Large intestine (tissue), 3 donors: ENCODE results near the gene MS4A1. TPM values are rescaled to one million over a fixed set of nuclear protein-coding genes. Genes with fewer than 3 reads are reported as not detected.

Experiments
- DNase-seq, 2 donors: peaks; one replicate each; pipeline versions ENCODE4 v3.0.0 to v3.0.0-alpha.2; 2013
- H3K27ac ChIP-seq: one replicate; pipeline ENCODE4 v1.5.1; 2013; ENCODE audit warnings: low read length
- H3K27me3 ChIP-seq: 2 replicates; pipeline ENCODE4 v1.6.1; 2013; ENCODE audit warnings: low read length; ENCODE audit not compliant: control insufficient read depth, insufficient read depth
- H3K36me3 ChIP-seq: 2 replicates; pipeline ENCODE4 v1.6.1; 2013; ENCODE audit warnings: low read length; ENCODE audit not compliant: control insufficient read depth, insufficient read depth
- H3K4me1 ChIP-seq: one replicate; pipeline ENCODE4 v1.6.1; 2013; ENCODE audit warnings: low read length; ENCODE audit not compliant: control insufficient read depth, insufficient read depth
- H3K4me3 ChIP-seq: one replicate; pipeline ENCODE4 v1.5.1; 2013; ENCODE audit warnings: low read length
- H3K9me3 ChIP-seq: one replicate; pipeline ENCODE4 v1.6.1; 2013; ENCODE audit warnings: mild to moderate bottlenecking, low read depth, low read length, moderate library complexity; ENCODE audit not compliant: control insufficient read depth
- WGBS: methylation state at CpG from one replicate; pipeline ENCODE4 v1.1.5; 2013; ENCODE audit warnings: low lambda C conversion rate; ENCODE audit not compliant: insufficient coverage; 5-methylcytosine and 5-hydroxymethylcytosine counted together
- polyA plus RNA-seq: library from polyadenylated mRNA; unstranded; fragments of 120-200 nt; gene quantifications from one replicate; pipeline ENCODE4 v1.2.1, GENCODE V29; 2013

MS4A1 gene
- polyA plus RNA-seq, 1 donor = 0.67 TPM

GRCh38 chr11:60457576-60457975 lies 1.9 kb downstream of the MS4A1 start:
- no peaks in the 10 kb centered on the region for H3K4me1 ChIP-seq
- no peaks in the 10 kb centered on the region for H3K36me3 ChIP-seq
- no peak for DNase-seq
- H3K9me3 ChIP-seq = no peaks in the 10 kb centered on the region
- WGBS = 83% methylated on average over 1 of the region's 3 CpGs
- H3K27me3 ChIP-seq = no peaks in the 10 kb centered on the region
- H3K4me3 ChIP-seq = no peak overlapping the region
- H3K27ac ChIP-seq = no peak overlapping the region

DNA sequence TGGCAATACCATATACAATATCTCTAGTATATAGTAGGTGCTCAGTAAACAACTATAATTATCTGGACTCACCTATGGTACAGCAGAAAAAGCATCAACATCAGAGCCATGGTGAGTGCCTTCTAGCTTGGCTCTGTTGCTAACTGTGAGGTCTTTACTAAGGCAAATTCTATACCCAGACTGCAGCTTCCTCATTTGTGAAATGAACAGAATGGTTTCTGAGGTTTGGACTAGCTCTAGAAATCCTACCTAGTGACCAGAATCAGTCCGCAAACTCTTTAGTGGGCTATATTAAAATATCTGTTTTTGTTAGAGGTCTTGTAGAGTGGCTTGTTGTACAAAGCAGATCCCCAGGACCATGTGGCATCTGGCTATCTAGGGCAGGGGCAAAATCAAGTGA lies 3.7 kb downstream of the MS4A1 start:
- no peak for DNase-seq
- Histone ChIP-seq H3K36me3 (no peaks in the 10 kb centered on the region), H3K4me3 (no peak overlapping the region), H3K9me3 (no peaks in the 10 kb centered on the region), H3K27ac (no peak overlapping the region), H3K27me3 (no peaks in the 10 kb centered on the region), H3K4me1 (no peaks in the 10 kb centered on the region)
- no CpG with 5 or more reads among the region's 1 CpG for WGBS

DNA sequence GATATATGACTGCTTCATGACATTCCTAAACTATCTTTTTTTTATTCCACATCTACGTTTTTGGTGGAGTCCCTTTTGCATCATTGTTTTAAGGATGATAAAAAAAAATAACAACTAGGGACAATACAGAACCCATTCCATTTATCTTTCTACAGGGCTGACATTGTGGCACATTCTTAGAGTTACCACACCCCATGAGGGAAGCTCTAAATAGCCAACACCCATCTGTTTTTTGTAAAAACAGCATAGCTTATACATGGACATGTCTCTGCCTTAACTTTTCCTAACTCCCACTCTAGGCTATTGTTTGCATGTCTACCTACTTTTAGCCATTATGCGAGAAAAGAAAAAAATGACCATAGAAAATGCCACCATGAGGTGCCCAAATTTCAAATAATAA lies 13.2 kb downstream of the MS4A1 start:
- 83% methylated on average over 2 of the region's 2 CpGs for WGBS
- Histone ChIP-seq H3K4me3 (no peak overlapping the region), H3K36me3 (no peaks in the 10 kb centered on the region), H3K9me3 (no peaks in the 10 kb centered on the region), H3K4me1 (no peaks in the 10 kb centered on the region), H3K27ac (no peak overlapping the region), H3K27me3 (no peaks in the 10 kb centered on the region)
- DNase-seq = no peak

GRCh38 chr11:60469723-60470122 lies 14.1 kb downstream of the MS4A1 start:
- H3K9me3 ChIP-seq = no peaks in the 10 kb centered on the region
- no peaks in the 10 kb centered on the region for H3K36me3 ChIP-seq
- no peak overlapping the region for H3K4me3 ChIP-seq
- H3K27me3 ChIP-seq = no peaks in the 10 kb centered on the region
- DNase-seq = no peak
- WGBS = 88% methylated on average over 1 of the region's 2 CpGs
- no peak overlapping the region for H3K27ac ChIP-seq
- no peaks in the 10 kb centered on the region for H3K4me1 ChIP-seq

DNA sequence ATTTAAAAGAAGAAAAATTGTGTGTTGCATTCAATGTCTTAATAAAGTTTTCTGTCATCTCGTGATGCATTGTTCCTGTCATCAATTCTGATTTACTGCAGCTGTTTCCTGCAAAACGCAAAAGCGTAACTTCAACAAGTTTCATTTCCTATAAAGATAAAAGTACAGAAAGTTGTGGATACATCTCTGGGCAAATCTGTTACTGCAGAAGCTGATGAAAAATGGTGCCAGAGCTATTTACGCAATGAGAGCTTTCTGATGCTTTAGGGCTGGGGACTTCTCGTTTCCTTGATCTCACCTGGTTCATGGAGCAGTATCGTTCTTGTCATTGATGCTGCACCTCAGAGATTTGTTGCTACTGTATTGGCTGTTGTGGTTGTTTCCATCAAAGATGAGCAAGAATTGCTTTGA lies 21.4 kb downstream of the MS4A1 start:
- Histone ChIP-seq H3K4me3 (no peak overlapping the region), H3K4me1 (no peaks in the 10 kb centered on the region), H3K36me3 (no peaks in the 10 kb centered on the region), H3K27me3 (no peaks in the 10 kb centered on the region), H3K27ac (no peak overlapping the region), H3K9me3 (no peaks in the 10 kb centered on the region)
- 100% methylated on average over 2 of the region's 6 CpGs for WGBS
- DNase-seq = no peak

DNA sequence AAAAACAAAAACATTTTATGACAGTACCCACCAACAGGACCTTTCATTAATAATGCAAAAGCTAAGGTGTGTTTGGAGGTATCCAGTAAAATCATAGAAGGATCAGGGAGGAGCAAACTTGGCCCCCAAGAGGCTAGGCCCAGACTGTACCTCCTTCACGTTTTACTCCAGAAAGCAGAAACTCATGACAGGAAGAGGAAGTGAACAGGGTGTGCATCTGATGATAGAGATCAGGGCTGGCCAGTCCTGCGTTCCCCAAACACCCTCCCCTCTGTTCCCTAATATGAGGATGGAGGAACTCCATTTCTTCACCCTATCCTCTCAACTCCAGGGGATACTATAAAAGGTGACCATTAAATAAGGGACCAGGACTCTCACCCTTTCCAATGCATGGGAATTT lies 26.7 kb downstream of the MS4A1 start:
- Histone ChIP-seq H3K4me1 (no peaks in the 10 kb centered on the region), H3K27ac (no peak overlapping the region), H3K27me3 (no peaks in the 10 kb centered on the region), H3K36me3 (no peaks in the 10 kb centered on the region), H3K4me3 (no peak overlapping the region), H3K9me3 (no peaks in the 10 kb centered on the region)
- WGBS = no CpG with 5 or more reads among the region's 2 CpGs
- no peak for DNase-seq

GRCh38 chr11:60485987-60486386 lies 30.3 kb downstream of the MS4A1 start:
- Histone ChIP-seq H3K4me3 (no peak overlapping the region), H3K27ac (no peak overlapping the region), H3K4me1 (no peaks in the 10 kb centered on the region), H3K9me3 (peaks cover 4% of the 10 kb centered on the region), H3K36me3 (no peaks in the 10 kb centered on the region), H3K27me3 (no peaks in the 10 kb centered on the region)
- peak; percentile 5 to 17 for DNase-seq
- WGBS = 83% methylated on average over 1 of the region's 5 CpGs

DNA sequence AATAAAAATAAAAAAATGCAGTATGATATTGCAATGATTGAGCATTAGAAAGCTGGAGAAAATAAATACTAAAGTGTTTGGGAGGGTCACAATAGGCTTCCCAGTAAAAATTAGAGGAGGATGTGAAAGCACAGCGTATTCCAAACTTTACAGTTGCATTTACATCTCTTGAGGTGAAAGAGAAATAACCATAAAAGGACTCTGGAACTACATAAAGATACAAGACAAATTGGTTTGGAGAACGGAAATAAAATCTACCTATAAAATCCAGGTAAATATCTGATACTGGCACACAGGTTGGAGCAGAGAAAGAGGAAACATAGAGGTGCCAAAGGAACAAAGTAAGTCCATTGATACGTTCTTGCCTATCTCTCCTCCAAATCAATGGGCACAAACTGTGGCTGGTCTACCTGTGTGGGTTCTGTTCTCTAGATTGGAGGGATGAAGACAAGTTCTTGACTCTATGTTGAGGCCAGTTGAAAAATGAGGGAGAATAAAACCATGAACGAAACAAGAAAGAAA lies 36.9 kb downstream of the MS4A1 start, which contains the start of gene MS4A12:
Gene MS4A12 (plus strand): TSS at position 291 of the 522 bp plus-strand sequence. CDS start 4,541 bp downstream, outside the sequence.
- Histone ChIP-seq H3K27me3 (no peaks in the 10 kb centered on the region), H3K36me3 (no peaks in the 10 kb centered on the region), H3K27ac (no peak within 1 kb of the TSS), H3K4me1 (no peaks in the 10 kb centered on the region), H3K4me3 (no peak within 1 kb of the TSS), H3K9me3 (peaks cover 4% of the 10 kb centered on the region)
- DNase-seq = no peak
- WGBS = 100% methylated on average over 2 of the region's 4 CpGs

DNA sequence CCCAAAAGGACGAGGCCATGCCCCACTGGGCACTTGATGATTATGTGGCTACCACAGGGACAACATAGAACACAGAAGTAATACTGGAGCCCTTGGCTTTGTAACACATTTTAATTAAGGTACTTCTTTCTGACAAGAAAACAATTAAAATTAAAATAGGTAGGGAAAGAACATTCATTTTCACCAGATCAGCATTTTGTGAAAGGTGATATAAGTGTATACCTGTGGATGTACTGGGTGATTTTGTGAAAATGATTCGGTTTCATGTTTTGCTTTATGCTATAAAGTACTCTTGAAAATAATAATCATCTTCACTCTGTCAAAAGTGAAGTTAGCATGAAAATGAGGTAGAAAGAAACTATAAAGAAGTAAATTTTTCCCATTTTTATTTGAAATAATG lies 37.8 kb downstream of the MS4A1 start:
- Histone ChIP-seq H3K27me3 (no peaks in the 10 kb centered on the region), H3K4me1 (no peaks in the 10 kb centered on the region), H3K9me3 (peaks cover 4% of the 10 kb centered on the region), H3K36me3 (no peaks in the 10 kb centered on the region), H3K27ac (no peak overlapping the region), H3K4me3 (no peak overlapping the region)
- DNase-seq = no peak
- 100% methylated on average over 1 of the region's 2 CpGs for WGBS

DNA sequence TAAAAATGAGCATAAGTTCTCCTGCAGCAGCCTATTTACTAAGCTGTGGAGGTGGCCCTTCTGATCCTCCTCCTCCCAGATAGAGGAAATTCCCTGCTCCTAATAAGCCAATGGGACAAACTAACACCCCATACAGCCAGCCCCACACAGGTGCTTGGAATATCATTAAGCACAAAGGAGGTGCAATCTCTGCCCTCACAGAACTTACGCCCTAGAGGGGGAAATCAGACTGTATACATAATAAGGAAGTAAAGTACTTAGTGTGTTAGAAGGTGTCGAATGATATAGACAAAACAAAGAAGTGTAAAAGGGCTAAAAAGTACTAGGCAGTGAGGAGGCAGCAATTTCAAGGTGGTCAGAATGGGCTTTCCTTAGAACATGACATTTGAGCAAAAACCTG lies 42.8 kb downstream of the MS4A1 start:
- DNase-seq = no peak
- Histone ChIP-seq H3K36me3 (no peaks in the 10 kb centered on the region), H3K4me1 (no peaks in the 10 kb centered on the region), H3K27ac (no peak overlapping the region), H3K27me3 (no peaks in the 10 kb centered on the region), H3K4me3 (no peak overlapping the region), H3K9me3 (no peaks in the 10 kb centered on the region)
- WGBS = 83% methylated on average over 1 of the region's 2 CpGs

DNA sequence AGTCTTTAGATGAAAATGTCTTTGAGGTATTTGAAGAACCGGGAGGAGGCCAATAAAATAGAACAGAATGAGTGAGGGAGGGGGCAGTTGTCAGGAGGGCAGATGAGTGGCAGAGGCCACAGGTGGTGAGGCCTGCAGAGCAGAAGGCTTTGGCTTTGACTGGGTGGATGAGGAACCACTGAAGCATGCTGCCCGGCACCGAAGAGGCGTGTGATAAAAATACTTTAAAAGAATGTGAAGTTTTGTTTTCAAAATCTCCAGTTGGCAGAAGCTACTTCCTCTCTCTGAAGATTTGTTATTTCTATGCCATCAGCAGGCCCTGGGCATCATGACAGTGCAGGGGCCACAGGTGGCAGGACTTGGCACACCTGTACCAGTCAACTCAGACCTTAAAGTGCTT lies 43.2 kb downstream of the MS4A1 start:
- Histone ChIP-seq H3K27ac (no peak overlapping the region), H3K9me3 (no peaks in the 10 kb centered on the region)
- 29% methylated on average over 1 of the region's 4 CpGs for WGBS

More for the DNA sequence above, 43.2 kb downstream of the MS4A1 start:
- H3K4me3 ChIP-seq = no peak overlapping the region
- H3K36me3 ChIP-seq = no peaks in the 10 kb centered on the region
- DNase-seq = no peak
- no peaks in the 10 kb centered on the region for H3K27me3 ChIP-seq
- no peaks in the 10 kb centered on the region for H3K4me1 ChIP-seq
